GM12878 (cell line): ENCODE results near the gene ZG16B. TPM values are rescaled to one million over a fixed set of nuclear protein-coding genes. Genes with fewer than 3 reads are reported as not detected.

ENCODE experiments used
- ATAC-seq: fragments of 200-7000 bp; cut with Tn5 transposase; 3 replicates; pipeline ENCODE4 v1.9.1; 2020; ENCODE audit warnings: mild to moderate bottlenecking, moderate library complexity
- BruUV-seq: library from RNA; stranded (reverse); fragments of 400-500 nt; replicated peaks from 2 replicates; lab custom pipeline; 2021; lab: Mats Ljungman, UMichigan
- CTCF ChIA-PET: fragments of 300-600 bp; sonication (Branson Sonifier 250); formaldehyde crosslinking; extraction: SDS; loops from one replicate; lab custom pipeline; 2021; ENCODE audit warnings: inconsistent platforms; lab: Yijun Ruan, JAX
- POLR2A ChIA-PET: fragments of 350-600 bp; formaldehyde crosslinking; extraction: SDS; loops from one replicate; lab custom pipeline; 2021; ENCODE audit warnings: inconsistent platforms; lab: Charles Lee
- RAD21 ChIA-PET: fragments of 300-600 bp; sonication (Branson Sonifier 250); formaldehyde crosslinking; loops from one replicate; lab custom pipeline; 2023; ENCODE audit warnings: antibody characterized with exemption; ENCODE audit not compliant: unreplicated experiment; lab: Charles Lee
- SMC1A ChIA-PET: fragments of 300-600 bp; sonication (Branson Sonifier 250); formaldehyde crosslinking; loops from one replicate; lab custom pipeline; 2023; ENCODE audit not compliant: unreplicated experiment, uncharacterized antibody; lab: Charles Lee
- DNase-seq: peaks from one replicate; pipeline ENCODE4 v3.0.0-alpha.2; 2011; ENCODE audit warnings: low read depth, low spot score
- FAIRE-seq: peaks from 3 replicates; lab custom pipeline; 2011; peaks lifted over from hg19 to GRCh38; lab: Jason Lieb, UNC
- H2AFZ ChIP-seq: 2 replicates; pipeline ENCODE4 v1.6.0; 2011; ENCODE audit warnings: low read depth, low read length, control low read depth; ENCODE audit not compliant: control insufficient read depth
- H3K27ac ChIP-seq: 2 replicates; pipeline ENCODE4 v1.5.1; 2011; ENCODE audit warnings: control low read depth; ENCODE audit not compliant: control insufficient read depth, insufficient read depth
- H3K27me3 ChIP-seq, 2 experiments: replicated peaks in 1 of 2; 2 replicates each; pipeline versions ENCODE4 v1.6.0 to v1.6.1; 2011; ENCODE audit warnings: low read length in 1 of 2; ENCODE audit not compliant: control insufficient read depth in 2 of 2, insufficient read depth in 2 of 2
- H3K36me3 ChIP-seq, 2 experiments: 2 replicates each; pipeline ENCODE4 v1.5.1; 2011; ENCODE audit warnings: low read length in 1 of 2; ENCODE audit not compliant: control insufficient read depth in 2 of 2, insufficient read depth in 2 of 2
- H3K4me1 ChIP-seq: 2 replicates; pipeline ENCODE4 v1.6.1; 2011; ENCODE audit warnings: mild to moderate bottlenecking, low read length, moderate library complexity, mixed read lengths; ENCODE audit not compliant: control insufficient read depth, insufficient read depth
- H3K4me2 ChIP-seq: 2 replicates; pipeline ENCODE4 v1.6.0; 2011; ENCODE audit warnings: control low read depth; ENCODE audit not compliant: control insufficient read depth, insufficient read depth
- H3K4me3 ChIP-seq: fragments of 200-600 bp; sonication (generic); 2 replicates; pipeline ENCODE4 v1.5.1; 2016
- H3K79me2 ChIP-seq: 2 replicates; pipeline ENCODE4 v1.6.0; 2011; ENCODE audit warnings: low read length; ENCODE audit not compliant: control insufficient read depth, insufficient read depth
- H3K9ac ChIP-seq: 2 replicates; pipeline ENCODE4 v1.8.0; 2011; ENCODE audit warnings: low read length, control low read depth, mixed read lengths; ENCODE audit not compliant: control insufficient read depth, insufficient read depth
- H3K9me3 ChIP-seq: replicated peaks from 3 replicates; pipeline ENCODE4 v1.5.1; 2011; ENCODE audit warnings: mild to moderate bottlenecking, low read length; ENCODE audit not compliant: control insufficient read depth, insufficient read depth
- H4K20me1 ChIP-seq: 2 replicates; pipeline ENCODE4 v1.6.0; 2011; ENCODE audit not compliant: control insufficient read depth, insufficient read depth
- BACH1 ChIP-seq: fragments of 450-650 bp; IDR thresholded peaks from 2 replicates; pipeline ENCODE4 v1.6.1; 2017; ENCODE audit warnings: mild to moderate bottlenecking, borderline replicate concordance
- BCL3 ChIP-seq: IDR thresholded peaks from 2 replicates; pipeline ENCODE4 v1.6.1; 2011; ENCODE audit warnings: borderline replicate concordance, low read depth, mild to moderate bottlenecking, moderate library complexity, low read length; ENCODE audit not compliant: insufficient read depth, poor library complexity, severe bottlenecking
- CHD4 ChIP-seq: fragments of 200-600 bp; sonication (generic); IDR thresholded peaks from 2 replicates; pipeline ENCODE4 v1.6.1; 2016; ENCODE audit warnings: mild to moderate bottlenecking
- PAX8 ChIP-seq: fragments of 450-650 bp; IDR thresholded peaks from 2 replicates; pipeline ENCODE4 v1.6.1; 2017; ENCODE audit warnings: mild to moderate bottlenecking, moderate library complexity
- RELA ChIP-seq: fragments of 450-650 bp; IDR thresholded peaks from 2 replicates; pipeline ENCODE4 v1.8.0; 2014; ENCODE audit warnings: borderline replicate concordance; ENCODE audit not compliant: partially characterized antibody
- SPI1 ChIP-seq: IDR thresholded peaks from 2 replicates; pipeline ENCODE4 v1.6.1; 2011; ENCODE audit warnings: low read depth, mild to moderate bottlenecking, low read length, moderate library complexity, borderline replicate concordance; ENCODE audit not compliant: insufficient read depth
- STAT3 ChIP-seq: IDR thresholded peaks from 2 replicates; pipeline ENCODE4 v1.6.1; 2011; ENCODE audit warnings: low read depth, low read length, improper control_type of control experiment
- ZBTB40 ChIP-seq: fragments of 450-650 bp; IDR thresholded peaks from 2 replicates; pipeline ENCODE4 v1.6.1; 2016; ENCODE audit warnings: mild to moderate bottlenecking, moderate library complexity, borderline replicate concordance
- WGBS: methylation state at CpG from one replicate; pipeline ENCODE4 v1.1.6; 2016; ENCODE audit warnings: low lambda C conversion rate; ENCODE audit not compliant: insufficient replicate concordance, insufficient coverage; ENCODE audit errors: missing lambda C conversion rate; 5-methylcytosine and 5-hydroxymethylcytosine counted together
- in situ Hi-C: fragments of 300-500 bp; cut with MboI; formaldehyde crosslinking; loops from 9 replicates; pipeline ENCODE4 v1.14.3; 2018; ENCODE audit warnings: mixed read lengths
- intact Hi-C: fragments of 100-400 bp; cut with micrococcal nuclease; formaldehyde crosslinking; loops from one replicate; pipeline ENCODE4 v1.14.2; 2022; ENCODE audit not compliant: unreplicated experiment
- polyA plus RNA-seq, 11 experiments: library from polyadenylated mRNA; depleted of rRNA in 4 of 11; unstranded in 6 of 11; stranded (reverse) in 5 of 11; fragments of >200 nt; fragmentation: Nextera tagmentation in 4 of 11; fragmentation: Illumina TruSeq in 1 of 11; extraction: Ambion mirVana in 4 of 11; extraction: Trizol in 1 of 11; gene quantifications; 1 replicate in 1 of 11; 2 replicates in 10 of 11; pipeline versions ENCODE4 v1.2.1 to v1.2.3, GENCODE V29; 2011 to 2016; ENCODE audit warnings: inconsistent platforms in 2 of 11, missing spikeins in 2 of 11, low read depth in 1 of 11
- total RNA-seq, 4 experiments: library from RNA; depleted of rRNA in 3 of 4; stranded (reverse); fragments of >200 nt in 3 of 4; fragmentation: Illumina TruSeq in 1 of 4; extraction: Trizol in 1 of 4; gene quantifications; 2 replicates each; pipeline versions ENCODE4 v1.2.1 to v1.2.3, GENCODE V29; 2013 to 2021

ZG16B gene
- total and polyA plus RNA-seq, 10 of the 15 experiments (the other 5 are each of a cell fraction or from before 2014, with no cell fraction given): 1.00 to 11.6 (median 5.8) TPM

GRCh38 chr16:2871926-2872325, 41.8 kb downstream of the ZG16B start:
- Histone ChIP-seq H2AFZ (no peak overlapping the region), H3K4me1 (peaks cover 4% of the 10 kb centered on the region), H3K79me2 (no peaks in the 10 kb centered on the region), H3K4me2 (no peak overlapping the region), H3K27me3 (no peaks in the 10 kb centered on the region; a peak in 1 of 4 replicates), H3K4me3 (no peak overlapping the region), H3K9ac (no peak overlapping the region), H3K9me3 (no peaks in the 10 kb centered on the region), H4K20me1 (no peaks in the 10 kb centered on the region), H3K36me3 (no peaks in the 10 kb centered on the region), H3K27ac (no peak overlapping the region)
- in situ Hi-C loops: no loop called here
- DNase-seq (no peak), FAIRE-seq (no peak), ATAC-seq (no peak)
- WGBS: 39% methylated on average over 6 of the region's 6 CpGs
- ChIA-PET CTCF (interaction anchor here (0.8 to 6.7 kb wide), 9 partner anchors 11 to 55 kb away, joined by 3 to 80 read pairs (median 12); partner anchors contain the start of genes FLYWCH1 and FLYWCH2), SMC1A (interaction anchor here (1.0 to 1.7 kb wide), 4 partner anchors 33 to 45 kb away, joined by 3 to 6 read pairs (median 3); partner anchors contain the start of gene FLYWCH1), RAD21 (interaction anchor here (0.6 to 1.8 kb wide), 5 partner anchors 11 to 153 kb away, joined by 3 to 6 read pairs (median 4); partner anchors contain the start of genes FLYWCH1 and FLYWCH2), POLR2A (no interaction called here)
- TF ChIP-seq BACH1: no peak
- TF ChIP-seq BCL3: no peak
- no peak for TF ChIP-seq STAT3
- no peak for TF ChIP-seq RELA
- TF ChIP-seq SPI1: no peak
- no peak for TF ChIP-seq ZBTB40
- TF ChIP-seq CHD4: no peak
- no peak for TF ChIP-seq PAX8
- BruUV-seq: no TSS peak
- intact Hi-C loops: no loop called here
